ENCODE data around the gene STARD13. TPM values are rescaled to one million over a fixed set of nuclear protein-coding genes. Genes with fewer than 3 reads are reported as not detected.

Gene STARD13
- total RNA-seq, 1 donor from 2014 or later: 19.3 TPM

- DNase-seq (ENCODE audit: low read depth in 2 of 2): no peak
Observed at GRCh38 chr13:33060815-33061214, 224.7 kb downstream of the STARD13 start.

GRCh38 chr13:33058776-33059327 is 226.7 kb downstream of the STARD13 start:
- DNase-seq (ENCODE audit: low read depth in 2 of 2): no peak

GRCh38 chr13:33057019-33057780 is 228.4 kb downstream of the STARD13 start:
- peak in 1 of 2 donors; percentile 21 for DNase-seq (ENCODE audit: low read depth in 2 of 2)

- no peak for DNase-seq (ENCODE audit: low read depth in 2 of 2)
Observed at GRCh38 chr13:33053397-33054066, 232.0 kb downstream of the STARD13 start.

Data from dermis microvascular lymphatic vessel endothelial cell (primary cell).